Fibroblast of lung (primary cell): Measurements from ENCODE around the gene ACAT2.
"Not testable (repeated sequence)": the region's sequence is repeated elsewhere in the genome, so short reads cannot be mapped to it uniquely, and the experiment has no call there.

Experiments used
- EZH2 ChIP-seq: IDR thresholded peaks from 2 replicates; pipeline ENCODE4 v1.5.1; 2012; ENCODE audit warnings: low read length, control low read depth, mild to moderate bottlenecking; ENCODE audit errors: missing control alignments
- TF ChIP-seq, protein P1 (sequence below), 2 donors: IDR thresholded peaks in 1 of 2; conservative IDR thresholded peaks in 1 of 2; 1 replicate in 1 of 2; 2 replicates in 1 of 2; pipeline ENCODE4 v1.5.1; 2011 to 2012; ENCODE audit warnings: low read length in 2 of 2, control low read depth in 1 of 2, inconsistent platforms in 1 of 2, low read depth in 1 of 2, mild to moderate bottlenecking in 1 of 2

DNA sequence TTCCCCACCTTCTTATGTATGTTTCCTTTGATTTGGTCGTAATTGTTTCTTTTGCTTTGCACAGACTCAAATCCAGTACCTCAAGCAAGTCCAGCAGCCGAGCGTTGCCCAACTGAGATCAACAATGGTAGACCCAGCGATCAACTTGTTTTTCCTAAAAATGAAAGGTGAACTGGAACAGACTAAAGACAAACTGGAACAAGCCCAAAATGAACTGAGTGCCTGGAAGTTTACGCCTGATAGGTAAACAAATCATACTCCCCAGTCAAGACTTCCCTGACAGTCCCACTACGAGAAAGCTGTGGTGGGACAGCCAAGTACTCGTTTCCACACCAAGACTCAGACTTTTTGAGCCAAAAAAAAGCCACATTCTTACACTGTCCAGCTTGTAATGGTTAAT, 13.7 kb upstream of the ACAT2 start:
- TF ChIP-seq, protein P1, sequence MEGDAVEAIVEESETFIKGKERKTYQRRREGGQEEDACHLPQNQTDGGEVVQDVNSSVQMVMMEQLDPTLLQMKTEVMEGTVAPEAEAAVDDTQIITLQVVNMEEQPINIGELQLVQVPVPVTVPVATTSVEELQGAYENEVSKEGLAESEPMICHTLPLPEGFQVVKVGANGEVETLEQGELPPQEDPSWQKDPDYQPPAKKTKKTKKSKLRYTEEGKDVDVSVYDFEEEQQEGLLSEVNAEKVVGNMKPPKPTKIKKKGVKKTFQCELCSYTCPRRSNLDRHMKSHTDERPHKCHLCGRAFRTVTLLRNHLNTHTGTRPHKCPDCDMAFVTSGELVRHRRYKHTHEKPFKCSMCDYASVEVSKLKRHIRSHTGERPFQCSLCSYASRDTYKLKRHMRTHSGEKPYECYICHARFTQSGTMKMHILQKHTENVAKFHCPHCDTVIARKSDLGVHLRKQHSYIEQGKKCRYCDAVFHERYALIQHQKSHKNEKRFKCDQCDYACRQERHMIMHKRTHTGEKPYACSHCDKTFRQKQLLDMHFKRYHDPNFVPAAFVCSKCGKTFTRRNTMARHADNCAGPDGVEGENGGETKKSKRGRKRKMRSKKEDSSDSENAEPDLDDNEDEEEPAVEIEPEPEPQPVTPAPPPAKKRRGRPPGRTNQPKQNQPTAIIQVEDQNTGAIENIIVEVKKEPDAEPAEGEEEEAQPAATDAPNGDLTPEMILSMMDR (conservative IDR thresholded peaks at IDR 0.05 in 1 of 2, IDR thresholded peaks at IDR 0.05 in 1 of 2; ENCODE audit: low read depth in 1 of 2, low read length in 2 of 2), result not testable (repeated sequence)
- not testable (repeated sequence) for TF ChIP-seq EZH2
